Adipocyte (in vitro differentiated cells): ENCODE data around the gene PIK3AP1.
"Not testable (repeated sequence)": the region's sequence is repeated elsewhere in the genome, so short reads cannot be mapped to it uniquely, and the experiment has no call there.

Source experiments
- DNase-seq: peaks from one replicate; pipeline ENCODE4 v3.0.0-alpha.2; 2015; ENCODE audit warnings: low read depth
- H3K27me3 ChIP-seq: replicated peaks from 2 replicates; pipeline ENCODE4 v1.7.0; 2013; ENCODE audit warnings: mild to moderate bottlenecking, low read length, moderate library complexity; ENCODE audit not compliant: control insufficient read depth, insufficient read depth
- H3K36me3 ChIP-seq: 2 replicates; pipeline ENCODE4 v1.7.0; 2013; ENCODE audit warnings: low read length, mild to moderate bottlenecking, moderate library complexity; ENCODE audit not compliant: control insufficient read depth, insufficient read depth, severe bottlenecking
- H3K4me1 ChIP-seq: 2 replicates; pipeline ENCODE4 v1.7.0; 2013; ENCODE audit warnings: mild to moderate bottlenecking, low read length, moderate library complexity; ENCODE audit not compliant: control insufficient read depth, insufficient read depth
- H3K4me3 ChIP-seq: 2 replicates; pipeline ENCODE4 v1.7.0; 2013; ENCODE audit warnings: mild to moderate bottlenecking, low read length, moderate library complexity
- H3K9ac ChIP-seq: 2 replicates; pipeline ENCODE4 v1.7.0; 2013; ENCODE audit warnings: mild to moderate bottlenecking, low read length, moderate library complexity
- H3K9me3 ChIP-seq: 2 replicates; pipeline ENCODE4 v1.7.0; 2013; ENCODE audit warnings: mild to moderate bottlenecking, low read length, moderate library complexity; ENCODE audit not compliant: control insufficient read depth

Gene PIK3AP1

GRCh38 chr10:96681524-96681923 lies 38.8 kb downstream of the PIK3AP1 start:
- no peaks in the 10 kb centered on the region for H3K9me3 ChIP-seq
- H3K36me3 ChIP-seq, result no peaks in the 10 kb centered on the region
- H3K4me3 ChIP-seq, result no peak overlapping the region
- DNase-seq, result no peak
- H3K27me3 ChIP-seq, result peaks cover 7% of the 10 kb centered on the region
- H3K4me1 ChIP-seq, result peaks cover 4% of the 10 kb centered on the region
- no peak overlapping the region for H3K9ac ChIP-seq

DNA sequence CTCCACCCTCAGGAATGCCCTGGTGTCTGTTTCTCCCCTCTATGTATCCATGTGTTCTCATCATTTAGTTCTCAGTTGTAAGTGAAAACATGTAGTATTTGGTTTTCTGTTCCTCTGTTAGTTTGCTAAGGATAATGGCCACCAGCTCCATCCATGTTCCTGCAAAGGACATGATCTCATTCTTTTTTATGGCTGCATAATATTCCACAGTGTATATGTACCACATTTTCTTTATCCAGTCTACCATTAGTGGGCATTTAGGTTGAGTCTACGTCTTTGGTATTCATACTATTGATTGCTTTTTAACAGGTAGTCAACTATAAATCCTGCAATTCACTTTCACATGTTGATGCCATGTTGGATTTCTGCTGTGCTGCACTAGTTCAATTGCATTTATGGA lies 39.9 kb downstream of the PIK3AP1 start:
- H3K4me1 ChIP-seq, result not testable (repeated sequence)

DNA sequence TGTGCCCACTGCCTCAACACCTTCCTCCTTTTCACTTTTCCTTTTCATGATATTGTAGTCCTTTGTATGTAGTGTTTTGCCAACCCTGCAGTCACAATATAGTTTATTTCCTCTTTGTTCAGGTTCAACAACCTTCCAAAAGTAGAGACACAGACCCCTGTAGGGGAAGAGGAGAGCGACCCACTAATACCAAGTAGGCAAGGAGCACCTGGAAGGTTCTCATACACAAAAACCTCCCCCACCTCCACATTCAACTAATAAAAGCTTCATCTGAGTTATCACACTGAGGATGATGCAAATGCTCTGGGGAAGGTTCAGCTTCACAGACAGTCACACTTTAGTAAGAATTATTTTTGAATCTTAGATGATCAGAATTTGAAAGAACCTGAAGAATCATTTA lies 41.6 kb downstream of the PIK3AP1 start:
- H3K27me3 ChIP-seq, result peaks cover 7% of the 10 kb centered on the region
- DNase-seq, result no peak
- H3K9me3 ChIP-seq, result no peaks in the 10 kb centered on the region
- H3K36me3 ChIP-seq, result no peaks in the 10 kb centered on the region
- H3K4me1 ChIP-seq, result peaks cover 4% of the 10 kb centered on the region
- no peak overlapping the region for H3K4me3 ChIP-seq
- H3K9ac ChIP-seq, result no peak overlapping the region

More for the DNA sequence above, 39.9 kb downstream of the PIK3AP1 start:
- H3K4me3 ChIP-seq, H3K9me3 ChIP-seq, DNase-seq, H3K27me3 ChIP-seq, H3K9ac ChIP-seq, H3K36me3 ChIP-seq: not testable (repeated sequence)

DNA sequence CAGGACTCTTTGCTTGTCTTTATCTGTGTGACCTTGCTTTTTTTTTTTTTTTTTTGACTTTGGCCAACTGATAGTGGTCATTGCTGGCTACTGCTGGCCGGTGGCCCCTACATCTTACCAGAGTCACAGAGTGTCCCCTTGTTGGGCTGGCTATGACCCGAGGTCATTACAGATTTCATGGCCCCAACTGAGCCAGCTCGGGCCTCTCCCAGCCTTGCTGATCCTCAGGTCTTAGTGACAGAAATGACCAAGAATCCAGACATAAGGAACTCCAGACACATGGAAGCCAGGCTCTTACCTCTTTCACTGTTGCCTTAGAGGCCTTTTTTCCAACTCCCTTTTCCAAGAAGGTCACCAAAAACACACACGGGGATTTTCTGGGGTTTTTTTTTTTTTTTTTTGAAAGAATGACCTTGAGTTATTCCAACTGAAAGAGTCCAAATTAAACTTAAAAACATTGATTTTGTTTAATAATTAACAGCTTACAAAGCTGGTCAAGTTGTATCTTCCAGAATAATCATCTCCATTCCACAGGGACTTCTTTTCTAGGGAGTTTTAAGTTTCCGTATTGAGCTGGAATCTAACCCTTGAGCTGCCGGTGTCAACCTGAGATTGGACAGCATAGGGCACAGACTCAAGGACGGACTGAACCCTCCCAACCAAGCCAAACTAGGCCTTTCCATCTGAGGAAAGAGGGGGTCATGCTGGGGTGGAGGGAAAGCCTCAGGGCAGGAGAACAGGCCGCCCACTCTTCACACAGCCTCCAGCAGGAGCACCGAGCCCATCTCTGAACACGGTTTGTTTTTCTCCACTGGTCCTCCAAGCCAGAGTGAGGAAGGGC lies 43.8 kb downstream of the PIK3AP1 start:
- no peak for DNase-seq
- Histone ChIP-seq H3K4me3 (no peak overlapping the region), H3K9me3 (no peaks in the 10 kb centered on the region), H3K27me3 (peaks cover 7% of the 10 kb centered on the region), H3K4me1 (no peaks in the 10 kb centered on the region), H3K9ac (no peak overlapping the region), H3K36me3 (no peaks in the 10 kb centered on the region)

DNA sequence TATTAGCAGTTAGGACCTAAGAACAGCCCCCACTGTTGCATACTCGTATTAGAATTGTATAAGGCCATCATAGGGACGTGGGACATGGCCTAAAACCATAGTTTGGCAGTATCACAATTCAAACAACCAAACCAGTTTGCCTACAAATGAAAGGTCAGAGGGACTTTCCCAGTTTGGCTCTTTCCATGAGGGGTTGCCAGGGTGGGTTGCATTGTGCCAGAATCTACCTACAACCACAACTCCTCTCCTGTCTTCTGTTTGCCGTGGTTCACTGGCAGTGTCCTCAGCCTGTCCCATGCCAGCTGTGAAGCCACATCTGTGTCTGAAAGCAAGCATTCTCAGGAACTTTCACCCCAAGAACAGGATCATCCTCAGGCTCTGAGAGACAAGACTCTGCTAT lies 44.5 kb downstream of the PIK3AP1 start:
- Histone ChIP-seq H3K9me3 (no peaks in the 10 kb centered on the region), H3K4me1 (no peaks in the 10 kb centered on the region), H3K27me3 (peaks cover 7% of the 10 kb centered on the region), H3K9ac (no peak overlapping the region), H3K4me3 (no peak overlapping the region), H3K36me3 (no peaks in the 10 kb centered on the region)
- no peak for DNase-seq

- peak; percentile 52 for DNase-seq
- no peak overlapping the region for H3K4me3 ChIP-seq
These were observed 46.8 kb downstream of the PIK3AP1 start for GRCh38 chr10:96673318-96674099.

DNA sequence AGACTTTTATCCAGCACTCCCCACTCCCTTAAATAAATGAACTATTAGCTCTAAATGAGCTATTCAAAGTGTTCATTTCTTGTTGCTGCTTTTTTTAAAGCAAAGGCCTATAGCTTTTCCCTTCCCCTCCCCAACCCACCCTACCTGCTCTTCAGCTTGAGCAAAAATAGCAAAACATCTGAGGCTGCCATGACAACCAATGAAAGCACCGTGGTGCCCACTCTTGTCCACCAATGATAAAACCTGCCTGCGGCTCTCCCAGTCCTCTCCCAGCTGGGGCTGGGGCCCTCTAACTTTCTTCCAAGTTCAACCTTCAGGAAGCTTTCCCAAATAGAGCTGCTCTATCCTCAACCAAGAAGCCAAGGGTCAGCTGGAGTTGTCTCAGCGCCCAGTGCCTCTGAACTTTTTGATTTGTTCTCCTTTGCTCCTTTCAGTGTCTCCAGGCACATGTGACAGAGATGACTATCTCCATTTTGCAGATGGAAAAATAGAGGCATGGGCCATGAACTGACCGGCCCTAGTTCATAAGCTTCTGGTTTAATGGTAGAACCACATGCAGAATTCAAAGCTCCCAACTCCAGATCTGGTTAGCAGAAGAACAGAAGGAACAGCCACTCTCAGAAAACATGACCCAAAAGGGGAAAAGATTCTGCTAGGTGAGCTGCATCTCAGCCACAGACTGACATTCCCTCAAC lies 47.7 kb downstream of the PIK3AP1 start:
- Histone ChIP-seq H3K9ac (no peak overlapping the region), H3K4me3 (no peak overlapping the region), H3K9me3 (no peaks in the 10 kb centered on the region), H3K27me3 (no peaks in the 10 kb centered on the region), H3K4me1 (no peaks in the 10 kb centered on the region), H3K36me3 (no peaks in the 10 kb centered on the region)
- no peak for DNase-seq

More at GRCh38 chr10:96673318-96674099, 46.8 kb downstream of the PIK3AP1 start:
- Histone ChIP-seq H3K9me3 (no peaks in the 10 kb centered on the region), H3K9ac (no peak overlapping the region), H3K27me3 (no peaks in the 10 kb centered on the region), H3K4me1 (no peaks in the 10 kb centered on the region), H3K36me3 (no peaks in the 10 kb centered on the region)

DNA sequence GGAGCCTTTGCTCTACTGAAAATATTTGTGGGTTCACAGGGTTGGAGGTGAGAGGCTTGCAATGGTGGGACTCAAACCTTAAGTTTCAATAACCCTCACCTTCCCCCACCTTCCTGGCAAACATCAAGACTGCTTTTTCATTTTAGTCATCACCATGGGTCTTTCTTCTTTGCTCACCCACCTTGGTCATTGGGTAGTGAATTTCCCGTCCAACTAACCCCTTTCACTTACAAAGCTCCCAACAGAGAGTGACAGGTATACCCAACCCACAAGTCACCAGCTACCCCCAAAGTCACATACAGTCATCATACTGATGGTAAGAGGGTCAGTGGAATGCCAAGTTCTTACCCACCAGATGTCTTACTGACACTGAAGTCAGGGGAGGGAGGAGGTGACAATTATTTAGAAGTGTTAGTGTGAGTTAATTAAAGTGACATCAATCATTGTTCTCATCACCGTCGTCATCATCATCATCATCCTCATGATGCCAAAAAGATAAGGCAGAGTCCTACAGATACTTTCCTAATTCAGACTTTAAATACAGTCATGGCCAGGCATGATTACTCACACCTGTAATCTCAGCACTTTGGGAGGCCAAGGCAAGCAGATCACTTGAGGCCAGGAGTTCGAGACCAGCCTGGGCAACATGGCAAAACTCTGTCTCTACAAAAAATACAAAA lies 49.0 kb downstream of the PIK3AP1 start:
- Histone ChIP-seq H3K36me3 (no peaks in the 10 kb centered on the region), H3K9me3 (no peaks in the 10 kb centered on the region), H3K4me1 (no peaks in the 10 kb centered on the region), H3K9ac (no peak overlapping the region), H3K4me3 (no peak overlapping the region), H3K27me3 (no peaks in the 10 kb centered on the region)
- no peak for DNase-seq

DNA sequence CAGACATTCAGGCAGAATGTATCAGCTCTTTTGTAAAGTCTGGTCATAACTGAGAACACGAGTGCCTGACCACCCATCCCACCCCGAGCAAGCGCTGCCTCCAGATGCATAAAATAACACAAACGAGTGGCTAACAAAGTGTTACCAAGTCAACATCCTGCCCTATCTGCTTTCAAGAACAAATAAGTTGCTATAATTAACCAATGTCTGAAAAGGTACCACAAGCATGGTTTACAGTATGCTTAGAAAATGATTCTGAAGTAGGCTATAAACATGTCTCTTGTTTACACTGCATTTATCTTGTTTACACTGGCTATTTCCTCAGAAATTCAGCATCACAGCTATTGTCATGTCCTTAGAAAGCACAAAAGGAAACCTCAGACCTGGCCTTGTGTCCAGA lies 49.5 kb downstream of the PIK3AP1 start:
- Histone ChIP-seq H3K27me3 (no peaks in the 10 kb centered on the region), H3K9me3 (no peaks in the 10 kb centered on the region), H3K9ac (no peak overlapping the region), H3K4me1 (no peaks in the 10 kb centered on the region), H3K4me3 (no peak overlapping the region), H3K36me3 (no peaks in the 10 kb centered on the region)
- no peak for DNase-seq

- peak; percentile 23 for DNase-seq
- H3K27me3 ChIP-seq, result no peaks in the 10 kb centered on the region
These were observed 52.9 kb downstream of the PIK3AP1 start for GRCh38 chr10:96667401-96667800.

DNA sequence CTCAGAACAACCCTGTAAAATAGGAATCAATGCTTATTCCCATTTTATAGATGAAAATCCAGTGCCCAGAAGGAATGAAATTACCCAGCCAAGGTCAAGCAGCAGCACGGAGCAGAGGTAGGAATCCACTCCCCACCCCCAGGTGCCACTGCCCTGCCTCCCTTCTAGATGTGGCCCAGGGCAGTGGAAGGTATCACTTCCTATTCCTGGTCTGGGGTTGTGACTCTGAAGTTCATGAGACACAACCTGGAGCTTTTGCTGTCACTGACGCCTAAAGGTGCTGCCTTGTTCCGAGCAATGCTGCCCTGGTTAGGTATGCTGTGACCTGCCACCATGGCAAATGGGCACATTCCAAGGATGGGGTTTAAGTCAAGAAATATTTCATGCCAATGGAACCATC lies 53.6 kb downstream of the PIK3AP1 start:
- Histone ChIP-seq H3K36me3 (no peaks in the 10 kb centered on the region), H3K9ac (no peak overlapping the region), H3K4me3 (no peak overlapping the region), H3K4me1 (peaks cover 11% of the 10 kb centered on the region), H3K27me3 (no peaks in the 10 kb centered on the region), H3K9me3 (no peaks in the 10 kb centered on the region)
- no peak for DNase-seq

More at GRCh38 chr10:96667401-96667800, 52.9 kb downstream of the PIK3AP1 start:
- no peaks in the 10 kb centered on the region for H3K36me3 ChIP-seq
- H3K4me1 ChIP-seq, result peaks cover 11% of the 10 kb centered on the region
- H3K9ac ChIP-seq, result no peak overlapping the region
- no peaks in the 10 kb centered on the region for H3K9me3 ChIP-seq
- H3K4me3 ChIP-seq, result no peak overlapping the region
